Measurements from ENCODE around the gene PLK3.
"Not testable (repeated sequence)": the region's sequence is repeated elsewhere in the genome, so short reads cannot be mapped to it uniquely, and the experiment has no call there.

The PLK3 gene

DNA sequence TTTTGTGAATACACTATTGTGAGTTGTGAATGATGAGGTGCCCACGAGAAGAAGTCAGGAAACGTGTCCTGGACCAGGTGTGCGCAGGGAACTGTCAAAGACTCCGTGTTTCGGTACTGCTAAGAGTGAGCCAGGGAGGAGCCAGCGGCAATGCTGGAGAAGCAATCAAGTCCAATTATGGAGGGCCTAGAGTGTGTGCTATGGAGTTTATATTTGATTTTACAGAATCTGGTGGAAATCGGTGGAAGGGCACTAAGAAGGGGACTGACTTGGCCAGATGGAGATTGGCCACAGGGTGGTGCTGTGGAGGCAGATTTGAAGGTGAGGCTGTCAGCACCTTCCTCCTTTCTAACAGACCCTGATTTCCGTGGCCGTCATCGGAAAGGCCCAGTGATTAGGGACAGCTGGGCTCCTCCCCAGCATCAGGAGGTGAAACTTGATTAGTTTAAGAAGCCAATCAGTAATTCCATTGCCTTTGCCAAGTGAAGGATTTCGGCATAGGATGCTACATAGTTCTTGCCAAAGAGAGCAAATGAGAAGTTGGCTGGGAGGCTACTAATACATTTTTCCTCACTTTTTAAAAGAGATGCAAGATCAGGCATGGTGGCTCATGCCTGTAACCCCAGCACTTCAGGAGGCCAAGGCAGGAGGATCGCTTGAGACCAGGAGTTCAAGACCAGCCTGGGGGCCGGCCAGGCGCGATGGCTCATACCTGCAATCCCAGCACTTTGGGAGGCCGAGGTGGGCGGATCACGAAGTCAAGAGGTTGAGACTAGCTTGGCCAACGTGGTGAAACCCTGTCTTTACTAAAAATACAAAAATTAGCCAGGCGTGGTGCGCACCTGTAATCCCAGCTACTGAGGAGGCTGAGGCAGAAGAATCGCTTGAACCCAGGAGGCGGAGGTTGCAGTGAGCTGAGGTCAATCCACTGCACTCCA, 35.8 kb downstream of the PLK3 start:
- peak; percentile 85 to 92 for DNase-seq
- TF ChIP-seq GATA1 (IDR thresholded peaks at IDR 0.05; ENCODE audit: low read depth, low read length) (no peak), POLR2A (IDR thresholded peaks at IDR 0.05; ENCODE audit: low read length) (no peak)

DNA sequence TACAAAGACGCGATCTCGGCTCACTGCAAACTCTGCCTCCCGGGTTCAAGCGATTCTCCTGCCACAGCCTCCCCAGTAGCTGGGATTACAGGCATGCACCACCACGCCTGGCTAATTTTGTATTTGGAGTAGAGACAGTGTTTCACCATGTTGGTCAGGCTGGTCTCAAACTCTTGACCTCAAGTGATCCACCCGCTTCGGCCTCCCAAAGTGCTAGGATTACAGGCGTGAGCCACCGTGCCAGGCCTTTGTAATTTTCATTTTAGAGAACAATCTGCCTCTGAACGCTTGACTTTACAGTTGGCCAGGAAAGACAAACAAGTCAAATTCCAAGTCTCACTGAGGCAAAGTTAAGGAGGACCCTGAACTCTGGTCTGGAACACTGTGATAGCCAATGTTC, 38.1 kb downstream of the PLK3 start:
- DNase-seq, result not testable (repeated sequence)

DNA sequence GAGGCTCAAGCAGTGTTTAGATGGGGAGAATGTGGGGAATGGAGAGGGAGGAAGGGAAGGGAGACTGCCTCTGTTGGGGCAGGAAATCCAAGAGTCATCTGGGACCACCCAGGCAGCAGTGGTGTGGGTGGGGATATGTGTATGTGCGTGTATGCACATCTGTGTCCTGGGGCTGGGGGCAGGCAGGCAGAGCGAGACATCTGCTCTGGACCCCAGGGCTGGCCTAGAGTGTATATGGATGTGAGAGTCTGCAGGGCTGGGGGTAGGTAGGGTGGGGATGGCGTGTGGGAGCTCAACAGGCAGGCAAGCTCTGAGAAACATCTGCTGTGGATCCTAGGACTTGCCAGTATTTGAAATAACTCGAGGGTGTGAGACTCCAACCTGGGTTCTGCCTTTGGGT, 39.4 kb downstream of the PLK3 start:
- no peak for TF ChIP-seq POLR2A (IDR thresholded peaks at IDR 0.05; ENCODE audit: low read length)
- no peak for DNase-seq

DNA sequence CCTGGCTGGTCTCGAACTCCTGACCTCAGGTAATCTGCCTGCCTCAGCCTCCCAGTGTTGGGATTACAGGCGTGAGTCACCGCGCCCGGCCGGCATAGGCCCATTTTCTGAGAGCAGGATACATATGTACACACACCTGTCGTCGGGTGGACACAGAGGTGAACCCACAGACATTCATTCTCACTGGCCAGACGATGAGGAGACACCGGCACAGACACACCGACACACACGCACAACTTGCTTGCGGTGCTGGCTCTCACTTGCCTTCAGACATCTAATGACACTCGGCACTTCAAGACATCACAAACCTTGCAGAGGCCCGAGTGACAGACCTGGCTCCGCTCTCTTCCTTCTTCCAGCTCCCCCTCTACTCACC, 42.3 kb downstream of the PLK3 start:
- TF ChIP-seq GATA1 (IDR thresholded peaks at IDR 0.05; ENCODE audit: low read depth, low read length) (no peak), POLR2A (IDR thresholded peaks at IDR 0.05; ENCODE audit: low read length) (no peak)
- DNase-seq, result peak in 1 of 2 experiments; percentile 23

DNA sequence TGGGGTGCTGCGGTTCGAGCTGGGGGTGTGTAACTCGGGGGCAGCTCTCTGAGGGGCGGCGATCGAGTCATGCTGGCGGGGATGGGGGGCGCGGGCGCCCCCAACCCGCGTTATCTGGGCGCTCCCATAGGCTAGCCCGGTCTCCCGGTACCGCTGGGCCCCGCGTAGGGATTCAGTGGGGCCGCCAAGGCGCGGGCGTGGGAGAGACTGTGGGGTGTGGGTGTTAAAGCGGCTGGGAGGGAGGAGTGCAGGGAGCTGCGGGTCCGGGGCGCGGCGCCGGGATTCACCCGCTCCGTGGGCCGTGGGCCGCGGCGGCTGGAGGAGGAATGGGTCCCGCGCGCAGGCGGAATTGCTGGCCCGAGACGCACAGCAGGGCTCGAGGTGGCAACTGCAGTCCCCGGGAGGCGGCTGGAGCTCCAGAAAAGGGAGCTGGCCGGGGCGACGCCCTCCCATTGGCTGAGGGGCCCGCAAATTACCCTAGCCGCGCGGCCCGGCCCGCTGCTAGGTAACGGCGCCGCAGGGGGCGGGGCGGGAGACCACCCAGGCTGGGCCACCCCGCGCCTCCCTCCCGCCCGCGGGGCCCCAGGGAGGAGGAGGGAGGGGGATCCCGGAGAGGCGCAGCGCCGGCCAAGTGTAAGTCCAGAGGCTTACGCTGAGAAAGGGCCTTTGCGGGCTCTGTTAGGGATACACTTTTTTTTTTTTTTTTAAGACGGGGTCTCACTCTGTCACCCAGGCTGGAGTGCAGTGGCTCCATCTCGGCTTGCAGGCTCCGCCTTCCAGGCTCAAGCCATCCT, 42.9 kb downstream of the PLK3 start, which contains the start of gene PTCH2:
TSS of gene PTCH2 (minus strand) at position 392 of the 794 bp plus-strand sequence. CDS start at position 71, 321 bp downstream.
- DNase-seq, result peak; percentile 67

DNA sequence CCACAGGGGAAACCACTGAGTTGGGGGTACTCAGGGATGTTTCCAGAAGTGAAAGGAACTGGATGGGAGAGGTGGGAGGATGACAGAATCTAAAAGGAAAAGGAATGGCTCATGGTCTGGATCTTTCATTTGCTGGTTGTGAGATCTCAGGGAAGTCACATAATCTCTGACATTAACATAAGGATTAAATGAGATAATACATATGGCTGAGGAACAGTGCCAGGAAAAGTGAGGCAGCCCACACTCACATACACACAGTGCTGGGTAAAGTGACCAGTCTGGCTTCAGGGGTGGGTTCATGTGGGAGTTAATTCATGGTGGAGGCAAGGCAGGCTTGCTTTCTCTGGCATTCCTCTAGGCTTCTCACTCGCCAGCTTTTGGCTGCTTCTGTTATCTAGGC, 46.8 kb downstream of the PLK3 start:
- TF ChIP-seq POLR2A (IDR thresholded peaks at IDR 0.05; ENCODE audit: low read length), result no peak
- TF ChIP-seq GATA1 (IDR thresholded peaks at IDR 0.05; ENCODE audit: low read depth, low read length), result no peak
- no peak for DNase-seq

More for the DNA sequence above, 42.9 kb downstream of the PLK3 start, which contains the start of gene PTCH2:
- TF ChIP-seq POLR2A (IDR thresholded peaks at IDR 0.05; ENCODE audit: low read length), result no peak

DNA sequence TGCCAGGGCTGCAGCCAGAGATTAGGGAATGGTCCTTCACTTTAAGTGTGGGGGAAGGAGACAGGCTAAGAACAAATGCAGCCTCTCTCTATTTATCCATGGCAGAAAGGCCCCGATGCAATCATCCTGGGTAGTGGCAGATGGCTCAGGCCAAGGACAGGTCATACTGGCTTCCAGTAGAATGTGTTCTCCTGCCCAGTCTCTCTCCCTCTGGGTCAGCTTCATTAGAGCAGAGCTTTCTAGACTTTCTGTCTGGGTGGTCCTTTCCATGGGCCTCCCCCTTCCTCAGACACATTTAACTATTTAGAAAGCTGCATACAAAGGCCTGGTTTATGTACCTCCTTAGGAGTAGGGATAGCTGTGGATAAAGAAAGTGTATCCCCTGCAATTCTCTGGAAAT, 47.7 kb downstream of the PLK3 start:
- TF ChIP-seq POLR2A (IDR thresholded peaks at IDR 0.05; ENCODE audit: low read length) (no peak), GATA1 (IDR thresholded peaks at IDR 0.05; ENCODE audit: low read depth, low read length) (no peak)
- no peak for DNase-seq

DNA sequence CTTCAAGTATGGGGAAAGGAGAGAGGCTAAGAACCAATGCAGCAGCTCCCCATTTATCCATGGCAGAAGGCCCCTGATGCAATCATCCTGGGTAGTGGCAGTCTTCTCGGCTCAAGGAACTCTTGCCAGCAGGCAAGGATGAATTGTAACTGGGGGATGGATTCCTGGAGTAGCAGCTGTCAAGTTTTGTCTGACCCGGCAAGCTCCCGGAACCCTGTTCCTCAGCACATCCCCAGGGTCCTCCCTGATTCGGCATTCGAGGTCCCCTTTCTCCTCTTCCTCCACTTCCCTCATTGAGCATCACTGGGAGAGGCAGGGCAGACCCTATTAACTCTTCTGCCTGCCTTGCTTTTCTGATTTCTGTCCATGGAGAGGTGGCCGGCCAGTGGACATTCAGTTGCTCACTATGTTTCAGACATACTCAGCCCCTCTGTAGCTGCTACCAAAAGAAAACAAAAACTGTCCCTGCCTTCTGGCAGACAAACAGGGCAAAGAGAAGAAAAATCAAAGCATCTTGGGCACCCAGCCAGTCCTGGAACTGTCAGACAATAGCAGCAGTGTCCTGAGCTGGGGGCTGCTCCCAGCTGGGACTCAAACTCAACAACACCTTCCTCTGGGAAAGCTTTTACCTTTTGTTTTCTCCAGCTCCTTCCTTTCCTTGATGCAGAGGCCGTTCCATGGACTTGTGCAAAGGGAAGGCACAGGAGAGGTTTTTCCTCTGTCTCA, 48.4 kb downstream of the PLK3 start:
- no peak for TF ChIP-seq GATA1 (IDR thresholded peaks at IDR 0.05; ENCODE audit: low read depth, low read length)
- TF ChIP-seq POLR2A (IDR thresholded peaks at IDR 0.05; ENCODE audit: low read length), result no peak
- no peak for DNase-seq

DNA sequence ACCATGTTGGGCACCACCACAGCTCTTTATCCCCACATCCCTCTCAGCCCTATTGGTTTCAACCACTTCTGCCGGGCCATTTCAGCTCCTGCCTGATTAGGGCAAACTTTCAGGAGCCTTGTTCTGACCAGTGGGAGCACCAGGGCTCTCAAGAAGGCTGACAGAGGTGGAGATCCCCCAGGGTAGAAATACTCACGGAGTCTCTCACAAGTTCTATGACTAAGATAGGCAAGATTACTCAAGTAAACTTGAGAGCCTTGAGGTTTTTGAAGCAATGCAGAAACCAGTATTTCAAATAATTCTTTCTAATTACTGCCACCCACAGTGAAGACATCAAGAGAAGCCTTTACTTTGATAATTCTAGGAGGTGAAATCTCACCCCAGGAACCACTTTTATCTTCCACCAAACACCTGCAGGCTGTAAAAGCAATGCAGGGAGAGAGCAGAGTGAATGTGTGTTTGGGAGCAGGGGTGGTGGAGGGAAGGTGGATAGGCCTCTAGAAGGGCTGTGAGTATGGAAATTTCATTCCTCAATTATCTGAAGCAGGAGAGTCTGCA, 49.5 kb downstream of the PLK3 start:
- TF ChIP-seq POLR2A (IDR thresholded peaks at IDR 0.05; ENCODE audit: low read length), result no peak
- no peak for TF ChIP-seq GATA1 (IDR thresholded peaks at IDR 0.05; ENCODE audit: low read depth, low read length)
- DNase-seq, result no peak

DNA sequence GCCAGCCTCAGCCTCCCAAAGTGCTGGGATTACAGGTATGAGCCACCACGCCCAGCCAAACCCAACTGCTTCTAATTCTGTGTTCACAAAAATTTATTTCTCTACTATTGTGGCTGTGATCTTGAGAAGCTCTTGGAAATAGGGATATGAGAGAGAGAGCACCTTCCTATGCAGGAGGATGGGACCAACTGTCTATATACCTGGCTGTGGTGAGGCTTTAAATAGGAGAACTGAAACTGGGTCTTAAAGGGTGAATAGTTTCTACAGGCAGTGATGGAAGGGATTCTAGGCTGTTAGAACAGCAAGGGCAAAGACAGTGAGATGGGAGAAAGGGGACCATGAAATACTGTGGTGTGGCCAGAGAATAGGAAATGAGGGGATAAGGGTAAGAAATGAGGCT, 51.1 kb downstream of the PLK3 start:
- no peak for DNase-seq
- TF ChIP-seq GATA1 (IDR thresholded peaks at IDR 0.05; ENCODE audit: low read depth, low read length) (no peak), POLR2A (IDR thresholded peaks at IDR 0.05; ENCODE audit: low read length) (no peak)

DNA sequence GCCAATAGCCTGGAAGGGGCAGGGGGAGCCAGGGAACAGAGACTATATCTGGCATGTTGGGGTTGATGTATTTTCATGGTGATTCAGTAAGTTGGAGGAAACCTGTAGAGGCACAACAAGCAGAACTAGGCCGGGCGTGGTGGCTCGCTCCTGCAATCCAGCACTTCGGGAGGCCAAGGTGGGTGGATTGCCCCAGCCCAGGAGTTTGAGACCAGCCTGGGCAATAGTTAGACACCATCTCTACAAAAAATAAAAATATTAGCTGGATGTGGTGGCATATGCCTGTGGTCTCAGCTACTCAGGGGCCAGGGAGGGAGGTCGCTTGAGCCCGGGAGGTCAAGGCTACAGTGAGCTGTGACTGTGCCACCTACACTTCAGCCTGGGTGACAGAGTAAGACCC, 53.0 kb downstream of the PLK3 start:
- no peak for DNase-seq
- TF ChIP-seq GATA1 (IDR thresholded peaks at IDR 0.05; ENCODE audit: low read depth, low read length) (no peak), POLR2A (IDR thresholded peaks at IDR 0.05; ENCODE audit: low read length) (no peak)

DNA sequence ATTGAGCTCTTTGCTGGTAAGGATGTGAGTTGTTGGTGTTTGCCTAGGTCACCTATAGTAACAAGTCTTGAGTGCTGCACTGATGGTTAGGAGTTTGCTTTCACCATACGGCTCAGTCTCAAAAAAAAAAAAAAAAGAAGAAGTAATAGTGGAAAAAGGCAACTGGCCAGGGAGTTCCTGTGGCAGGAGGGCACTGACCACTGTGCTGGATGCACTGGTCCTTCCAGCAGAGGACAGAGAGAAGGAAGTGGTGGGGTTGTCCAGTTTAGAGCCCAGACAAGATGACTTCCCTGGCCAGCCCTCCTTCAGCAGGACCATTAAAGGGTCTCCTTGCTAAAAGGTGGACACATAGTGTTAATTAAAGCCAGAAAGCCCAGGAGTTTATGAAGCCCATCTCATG, 54.8 kb downstream of the PLK3 start:
- DNase-seq, result no peak
- no peak for TF ChIP-seq GATA1 (IDR thresholded peaks at IDR 0.05; ENCODE audit: low read depth, low read length)
- TF ChIP-seq POLR2A (IDR thresholded peaks at IDR 0.05; ENCODE audit: low read length), result no peak

All from erythroblast (primary cell).